Fibroblast of lung (primary cell): ENCODE results near the gene CDCA4.

ENCODE experiments used
- CTCF ChIP-seq, 2 donors: IDR thresholded peaks in 1 of 2; conservative IDR thresholded peaks in 1 of 2; 1 replicate in 1 of 2; 2 replicates in 1 of 2; pipeline ENCODE4 v1.5.1; 2011 to 2012; ENCODE audit warnings: low read length in 2 of 2, control low read depth in 1 of 2, inconsistent platforms in 1 of 2, low read depth in 1 of 2, mild to moderate bottlenecking in 1 of 2
- EZH2 ChIP-seq: IDR thresholded peaks from 2 replicates; pipeline ENCODE4 v1.5.1; 2012; ENCODE audit warnings: low read length, control low read depth, mild to moderate bottlenecking; ENCODE audit errors: missing control alignments

DNA sequence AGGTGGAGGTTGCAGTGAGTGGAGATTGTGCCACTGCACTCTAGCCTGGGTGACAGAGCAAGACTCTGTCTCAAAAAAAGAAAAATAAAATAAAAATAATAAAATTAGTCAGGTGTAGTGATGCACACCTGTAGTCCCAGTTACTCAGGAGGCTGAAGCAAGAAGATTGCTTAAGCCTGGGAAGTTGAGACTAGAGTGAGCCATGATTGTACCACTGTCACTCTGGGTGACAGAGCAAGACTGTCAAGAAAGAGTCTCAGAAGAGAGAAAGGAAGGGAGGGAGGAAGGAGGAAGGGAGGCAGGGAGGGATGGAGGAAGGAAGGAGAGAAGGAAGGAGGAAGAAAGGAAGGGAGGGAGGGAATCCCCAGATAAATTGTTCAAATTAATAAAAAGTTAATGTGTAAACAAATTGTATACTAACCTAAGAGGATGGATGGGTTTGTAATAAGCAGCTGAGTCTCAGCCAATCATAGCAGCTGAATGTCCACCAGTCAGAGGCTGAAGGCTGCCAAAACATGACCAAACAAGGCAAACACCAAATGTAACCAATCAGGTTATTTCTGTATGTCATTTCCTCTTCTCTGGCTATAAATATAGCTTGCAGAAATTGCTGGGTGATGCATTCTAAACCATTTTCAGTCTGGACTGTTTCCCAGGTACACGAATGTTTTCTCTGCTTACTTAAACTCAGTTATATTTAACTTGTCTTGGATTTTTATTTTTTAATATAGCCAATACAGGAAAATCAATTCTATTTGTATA lies 6.1 kb upstream of the CDCA4 start:
- TF ChIP-seq CTCF (conservative IDR thresholded peaks at IDR 0.05 in 1 of 2, IDR thresholded peaks at IDR 0.05 in 1 of 2; ENCODE audit: low read depth in 1 of 2, low read length in 2 of 2) (no peak), EZH2 (no peak)
